Activated CD4-positive, alpha-beta T cell treated with anti-CD3 and anti-CD28 coated beads for 36 hours (primary cell): Measurements from ENCODE around the gene ARHGAP6. TPM values are rescaled to one million over a fixed set of nuclear protein-coding genes. Genes with fewer than 3 reads are reported as not detected.
"Not testable (repeated sequence)": the region's sequence is repeated elsewhere in the genome, so short reads cannot be mapped to it uniquely, and the experiment has no call there.

ENCODE experiments used
- ATAC-seq: fragments of 200-7000 bp; cut with Tn5 transposase; one replicate; pipeline ENCODE4 v1.10.0; 2021; ENCODE audit warnings: mild to moderate bottlenecking, moderate library complexity
- CTCF ChIA-PET: fragments of 350-600 bp; sonication (Branson Sonifier 250); formaldehyde crosslinking; loops from one replicate; lab custom pipeline; 2021; ENCODE audit warnings: antibody characterized with exemption; lab: Charles Lee
- POLR2A ChIA-PET: fragments of 350-600 bp; sonication (Branson Sonifier 250); formaldehyde crosslinking; loops from one replicate; lab custom pipeline; 2021; ENCODE audit warnings: antibody characterized with exemption, inconsistent platforms; lab: Charles Lee
- DNase-seq: peaks from one replicate; pipeline ENCODE4 v3.0.0-alpha.2; 2020
- H3K27ac Mint-ChIP-seq: one replicate; pipeline ENCODE4 v1.8.0; 2021; ENCODE audit warnings: mixed read lengths
- H3K27me3 Mint-ChIP-seq: one replicate; pipeline ENCODE4 v1.8.0; 2021; ENCODE audit warnings: mixed read lengths
- H3K36me3 Mint-ChIP-seq: one replicate; pipeline ENCODE4 v1.8.0; 2021; ENCODE audit warnings: low read depth, mixed read lengths
- H3K4me1 Mint-ChIP-seq: one replicate; pipeline ENCODE4 v1.8.0; 2021; ENCODE audit warnings: mixed read lengths
- H3K4me3 Mint-ChIP-seq: one replicate; pipeline ENCODE4 v1.8.0; 2021; ENCODE audit warnings: mild to moderate bottlenecking, moderate library complexity, mixed read lengths
- H3K9me3 Mint-ChIP-seq: one replicate; pipeline ENCODE4 v1.8.0; 2021; ENCODE audit warnings: low read depth, mixed read lengths
- intact Hi-C, 2 experiments: fragments of 100-400 bp; cut with DNase I in 1 of 2; cut with micrococcal nuclease in 1 of 2; formaldehyde crosslinking; loops; one replicate each; pipeline versions ENCODE4 v1.14.2 to v1.15.1; 2022 to 2024; cut with DNase I, micrococcal nuclease
- total RNA-seq, 2 experiments: library from RNA; stranded (reverse); gene quantifications; one replicate each; pipeline ENCODE4 v1.2.3, GENCODE V29; 2021

Gene ARHGAP6
- total RNA-seq, 2 experiments from 2014 or later: not detected

DNA sequence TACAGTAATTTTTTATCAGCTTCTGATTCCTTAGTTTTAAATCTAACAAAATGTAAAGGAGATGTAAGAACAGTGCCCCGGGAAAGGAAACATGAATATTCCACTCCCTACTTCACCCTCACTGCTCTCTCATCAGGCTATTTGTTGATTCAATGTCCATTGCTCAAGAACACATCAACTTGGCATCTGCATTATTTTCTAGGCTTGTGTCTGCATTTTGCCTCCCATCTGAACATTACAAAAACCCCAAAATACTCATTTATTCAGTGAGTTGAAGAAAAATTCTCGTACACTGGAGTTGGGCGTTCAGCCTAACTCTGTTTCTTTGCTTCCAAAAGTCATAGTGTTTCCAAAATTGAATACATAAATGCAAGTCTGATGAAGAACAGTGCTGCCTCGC lies 25.6 kb downstream of the ARHGAP6 start:
- DNase-seq: no peak
- ATAC-seq: no peak
- intact Hi-C loops: no loop called here
- Mint-ChIP-seq H3K27ac (no peak overlapping the region), H3K9me3 (no peaks in the 10 kb centered on the region), H3K27me3 (peaks cover 6% of the 10 kb centered on the region), H3K4me3 (no peak overlapping the region), H3K4me1 (no peaks in the 10 kb centered on the region), H3K36me3 (no peaks in the 10 kb centered on the region)
- CTCF ChIA-PET: no interaction called here
- POLR2A ChIA-PET: no interaction called here

DNA sequence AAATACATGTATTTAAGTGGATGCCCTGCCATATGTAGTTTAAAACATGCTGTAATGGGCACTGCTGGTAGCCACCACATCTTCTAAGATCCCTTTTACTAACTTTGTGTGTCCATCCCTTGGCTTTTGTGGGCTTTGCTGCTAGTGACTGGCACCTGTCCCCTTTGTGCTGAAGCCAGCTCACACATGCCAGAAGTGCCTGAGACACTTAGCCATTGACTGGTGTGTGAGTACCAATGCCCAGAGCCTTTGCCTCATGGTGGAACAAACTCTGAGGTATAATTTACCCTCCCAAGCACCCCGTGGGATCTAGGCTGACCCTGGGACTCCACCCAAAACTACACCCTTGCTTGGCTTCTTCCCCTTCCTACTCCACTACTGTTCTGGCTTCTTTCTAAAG lies 33.0 kb downstream of the ARHGAP6 start:
- no peaks in the 10 kb centered on the region for H3K4me1 Mint-ChIP-seq
- CTCF ChIA-PET: no interaction called here

DNA sequence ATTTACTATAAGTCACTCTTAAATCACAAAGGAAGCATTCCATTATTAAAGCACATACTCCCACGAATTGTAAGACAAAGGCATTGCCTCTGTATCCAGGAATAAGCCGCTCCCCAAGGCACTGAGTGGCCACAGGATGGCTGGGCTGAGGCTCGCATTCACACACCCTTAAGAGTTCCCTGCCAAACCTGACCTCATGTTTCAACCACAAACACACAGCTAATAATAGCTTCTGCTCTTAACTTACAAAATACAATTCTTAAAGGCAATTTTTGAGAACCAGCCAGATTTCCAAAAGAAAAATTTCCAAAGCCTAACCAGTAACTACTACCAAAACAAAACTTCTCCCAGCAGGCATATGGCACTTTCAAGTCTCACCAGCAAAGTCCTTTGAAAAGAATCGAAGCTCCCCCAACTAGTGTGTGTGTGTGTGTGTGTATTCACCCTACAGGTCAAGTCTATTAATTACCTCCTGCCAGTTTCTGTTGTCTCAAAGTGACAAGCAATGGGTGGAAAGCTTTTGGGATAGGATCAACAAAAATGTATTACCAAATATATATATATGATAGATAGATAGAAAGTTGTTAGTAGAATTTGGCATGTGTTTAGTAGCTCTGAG lies 36.0 kb downstream of the ARHGAP6 start:
- Mint-ChIP-seq H3K27ac (no peak overlapping the region), H3K4me3 (no peak overlapping the region), H3K9me3 (no peaks in the 10 kb centered on the region), H3K27me3 (peaks cover 12% of the 10 kb centered on the region), H3K36me3 (no peaks in the 10 kb centered on the region), H3K4me1 (no peaks in the 10 kb centered on the region)
- intact Hi-C loops: no loop called here
- CTCF ChIA-PET: no interaction called here
- ATAC-seq (no peak), DNase-seq (no peak)
- POLR2A ChIA-PET: no interaction called here

More for the DNA sequence above, 33.0 kb downstream of the ARHGAP6 start:
- no peak for ATAC-seq
- H3K4me3 Mint-ChIP-seq: no peak overlapping the region
- H3K9me3 Mint-ChIP-seq: no peaks in the 10 kb centered on the region
- no peaks in the 10 kb centered on the region for H3K36me3 Mint-ChIP-seq
- DNase-seq: no peak
- intact Hi-C loops: no loop called here
- H3K27me3 Mint-ChIP-seq: peaks cover 12% of the 10 kb centered on the region
- H3K27ac Mint-ChIP-seq: no peak overlapping the region
- POLR2A ChIA-PET: no interaction called here

DNA sequence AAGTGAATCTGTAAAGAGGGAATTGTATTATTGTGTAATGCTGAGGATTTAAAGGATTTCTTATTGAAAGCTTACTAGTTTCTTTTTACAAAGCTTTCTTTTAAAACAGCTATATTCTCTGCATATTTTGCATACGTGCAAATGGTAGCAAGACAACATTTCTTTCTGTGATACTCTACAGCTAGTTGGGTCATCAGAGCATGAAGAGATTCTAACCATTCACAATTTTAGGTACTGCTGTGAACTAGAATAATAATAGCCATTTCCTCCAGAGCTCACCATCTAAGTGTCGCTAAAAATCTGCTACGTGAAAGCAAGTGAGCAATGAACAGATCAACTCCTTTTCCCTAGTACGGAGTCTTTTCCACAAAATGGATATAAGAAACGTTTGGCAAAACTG lies 37.3 kb downstream of the ARHGAP6 start:
- Mint-ChIP-seq H3K36me3 (no peaks in the 10 kb centered on the region), H3K27me3 (peaks cover 10% of the 10 kb centered on the region), H3K4me3 (no peak overlapping the region), H3K27ac (no peak overlapping the region), H3K4me1 (no peaks in the 10 kb centered on the region), H3K9me3 (no peaks in the 10 kb centered on the region)
- ATAC-seq (no peak), DNase-seq (no peak)
- POLR2A ChIA-PET: no interaction called here
- intact Hi-C loops: no loop called here
- CTCF ChIA-PET: no interaction called here

DNA sequence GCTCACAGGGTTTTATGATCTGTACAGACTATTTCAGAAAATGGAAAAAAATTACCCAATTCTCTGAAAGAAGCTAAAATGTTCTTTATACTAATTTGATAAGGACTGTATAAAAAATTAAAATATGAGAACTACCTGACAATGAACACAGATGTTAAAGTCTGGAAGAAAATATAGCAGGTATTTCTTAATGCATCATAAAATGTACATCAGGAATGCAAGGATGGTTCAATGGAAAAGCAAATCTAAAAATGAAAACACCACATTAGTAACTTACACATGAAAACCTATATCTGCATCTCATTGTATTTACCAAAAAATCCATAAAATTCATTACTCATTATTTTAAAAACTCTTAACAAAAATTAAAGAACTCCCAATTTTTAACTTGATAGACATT lies 39.4 kb downstream of the ARHGAP6 start:
- ATAC-seq: no peak
- Mint-ChIP-seq H3K36me3 (no peaks in the 10 kb centered on the region), H3K27me3 (peaks cover 6% of the 10 kb centered on the region), H3K4me3 (no peak overlapping the region), H3K9me3 (no peaks in the 10 kb centered on the region), H3K4me1 (no peaks in the 10 kb centered on the region), H3K27ac (no peak overlapping the region)
- POLR2A ChIA-PET: no interaction called here
- no peak for DNase-seq
- CTCF ChIA-PET: no interaction called here
- intact Hi-C loops: no loop called here

DNA sequence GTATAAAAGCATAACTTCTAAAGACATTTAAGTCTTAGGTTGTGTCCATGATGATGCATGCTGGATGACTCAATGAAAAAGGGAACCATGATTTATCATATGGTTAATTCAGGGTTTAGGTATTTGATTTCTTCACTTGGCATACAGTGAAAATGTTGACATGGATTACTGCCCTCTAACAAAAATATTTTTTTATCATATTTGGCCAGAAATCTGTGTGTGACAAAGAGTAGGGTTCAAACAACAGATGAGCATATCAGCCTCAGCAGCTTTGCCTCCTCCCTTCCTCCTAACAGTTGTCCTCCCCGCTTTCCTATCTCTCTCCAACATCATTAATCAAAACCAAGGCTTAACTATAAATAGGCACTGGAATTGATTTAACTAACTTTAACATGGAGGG lies 46.3 kb downstream of the ARHGAP6 start:
- Mint-ChIP-seq H3K4me1 (no peaks in the 10 kb centered on the region), H3K27ac (no peak overlapping the region), H3K36me3 (no peaks in the 10 kb centered on the region), H3K27me3 (peaks cover 15% of the 10 kb centered on the region), H3K9me3 (no peaks in the 10 kb centered on the region), H3K4me3 (no peak overlapping the region)
- DNase-seq: no peak
- POLR2A ChIA-PET: no interaction called here
- CTCF ChIA-PET: no interaction called here
- ATAC-seq: no peak
- intact Hi-C loops: no loop called here

DNA sequence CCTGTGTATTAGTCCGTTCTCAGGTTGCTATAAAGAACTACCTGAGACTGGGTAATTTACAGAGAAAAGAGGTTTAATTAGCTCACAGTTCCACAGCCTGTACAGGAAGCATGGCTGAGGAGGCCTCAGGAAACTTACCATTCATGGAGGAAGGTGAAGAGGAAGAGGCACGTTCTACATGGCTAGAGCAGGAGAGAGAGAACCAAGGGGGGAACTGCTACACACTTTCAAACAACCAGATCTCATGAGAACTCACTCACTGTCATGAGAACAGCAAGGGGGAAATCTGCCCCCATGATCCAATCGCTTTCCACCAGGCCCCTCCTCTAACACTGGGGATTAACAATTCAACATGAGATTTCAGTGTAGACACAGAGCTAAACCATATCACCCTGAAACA lies 51.5 kb downstream of the ARHGAP6 start:
- H3K27ac Mint-ChIP-seq, H3K9me3 Mint-ChIP-seq, DNase-seq, POLR2A ChIA-PET, H3K36me3 Mint-ChIP-seq, CTCF ChIA-PET, H3K4me1 Mint-ChIP-seq, ATAC-seq, intact Hi-C loops, H3K4me3 Mint-ChIP-seq: not testable (repeated sequence)
- peaks cover 12% of the 10 kb centered on the region for H3K27me3 Mint-ChIP-seq

DNA sequence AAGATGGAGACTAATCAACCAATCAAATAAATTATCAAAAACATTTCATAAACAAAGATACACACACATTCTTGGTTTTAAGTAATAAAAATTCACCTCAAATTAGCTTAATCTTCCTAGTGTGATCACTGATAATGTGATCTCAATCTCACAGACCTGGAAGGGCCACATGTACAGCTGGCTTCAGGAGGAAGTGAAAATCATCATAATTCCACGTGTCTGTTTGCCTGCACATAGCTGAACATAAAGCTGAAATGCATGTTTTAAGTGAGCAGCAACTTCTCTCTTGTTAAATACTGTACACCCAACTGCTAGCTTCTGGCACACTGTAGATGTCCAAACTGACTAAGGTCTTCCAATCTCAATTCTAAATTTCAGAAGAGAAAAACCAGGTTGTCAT lies 53.8 kb downstream of the ARHGAP6 start:
- no peak for DNase-seq
- POLR2A ChIA-PET: no interaction called here
- Mint-ChIP-seq H3K27me3 (peaks cover 8% of the 10 kb centered on the region), H3K4me3 (no peak overlapping the region), H3K36me3 (no peaks in the 10 kb centered on the region), H3K9me3 (no peaks in the 10 kb centered on the region), H3K27ac (no peak overlapping the region), H3K4me1 (no peaks in the 10 kb centered on the region)
- no peak for ATAC-seq
- CTCF ChIA-PET: no interaction called here
- intact Hi-C loops: no loop called here

DNA sequence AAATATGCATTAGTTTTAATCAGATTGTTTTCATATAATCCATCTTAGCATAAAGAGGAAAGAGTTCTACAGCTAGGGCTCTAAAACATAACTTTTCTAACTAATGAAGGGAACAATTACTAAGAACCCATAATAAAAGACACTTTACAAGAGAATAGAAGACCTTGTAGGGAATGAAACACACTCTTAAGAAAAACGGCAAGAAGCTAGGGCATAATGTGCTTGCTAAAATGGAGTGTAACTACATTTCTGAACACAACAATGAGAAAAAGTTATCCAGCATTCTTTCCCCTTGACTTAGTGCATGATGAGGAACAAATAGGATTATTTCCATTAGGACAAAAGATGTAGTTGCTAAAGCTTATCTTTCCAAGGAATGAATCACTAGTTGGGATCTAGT lies 54.6 kb downstream of the ARHGAP6 start:
- DNase-seq (no peak), ATAC-seq (no peak)
- CTCF ChIA-PET: no interaction called here
- Mint-ChIP-seq H3K36me3 (no peaks in the 10 kb centered on the region), H3K4me1 (no peaks in the 10 kb centered on the region), H3K9me3 (no peaks in the 10 kb centered on the region), H3K27me3 (peaks cover 5% of the 10 kb centered on the region), H3K4me3 (no peak overlapping the region), H3K27ac (no peak overlapping the region)
- intact Hi-C loops: no loop called here
- POLR2A ChIA-PET: no interaction called here

DNA sequence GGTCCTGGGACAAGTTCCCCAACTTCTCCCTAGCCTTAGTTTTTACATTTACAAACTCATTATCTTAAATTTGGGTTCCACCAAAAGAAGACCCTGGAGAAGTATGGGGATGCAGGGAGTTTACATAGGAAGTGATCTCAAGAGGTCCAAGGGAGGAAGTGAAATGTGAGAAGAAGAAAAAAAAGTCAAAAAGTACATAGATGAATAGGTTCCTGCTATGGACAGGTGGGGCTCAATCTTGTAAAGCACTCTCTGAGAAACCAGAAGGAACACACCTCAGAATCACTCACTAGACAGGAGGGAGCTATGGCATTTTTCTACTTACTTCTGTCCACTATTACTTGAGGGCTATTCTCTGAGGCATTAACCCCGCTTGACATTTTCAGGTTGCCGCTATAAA lies 56.6 kb downstream of the ARHGAP6 start:
- Mint-ChIP-seq H3K27ac (no peak overlapping the region), H3K27me3 (peaks cover 2% of the 10 kb centered on the region), H3K9me3 (no peaks in the 10 kb centered on the region), H3K4me1 (no peaks in the 10 kb centered on the region), H3K4me3 (no peak overlapping the region), H3K36me3 (no peaks in the 10 kb centered on the region)
- ChIA-PET POLR2A (no interaction called here), CTCF (no interaction called here)
- DNase-seq (no peak), ATAC-seq (no peak)
- intact Hi-C loops: no loop called here

DNA sequence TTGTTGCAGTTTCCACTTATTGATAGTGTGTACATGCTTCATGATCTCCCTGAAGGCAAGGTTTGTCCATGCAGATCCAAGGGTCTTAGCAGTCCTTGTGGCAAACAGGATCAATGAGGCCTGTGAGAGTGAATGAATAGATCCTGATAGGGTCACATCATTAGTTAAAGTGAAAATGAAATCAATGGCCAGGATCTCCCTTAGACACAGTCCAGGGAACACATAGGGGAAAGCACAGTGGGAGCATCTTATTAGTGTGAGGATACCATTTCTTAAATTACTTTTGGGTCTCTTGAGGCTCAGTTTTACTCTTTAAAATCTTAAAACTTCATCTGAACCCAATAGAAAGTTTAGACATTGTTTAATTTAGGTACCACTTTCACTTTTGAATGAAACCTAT lies 59.3 kb downstream of the ARHGAP6 start:
- ChIA-PET CTCF (no interaction called here), POLR2A (no interaction called here)
- DNase-seq (no peak), ATAC-seq (no peak)
- Mint-ChIP-seq H3K36me3 (no peaks in the 10 kb centered on the region), H3K27ac (no peak overlapping the region), H3K9me3 (no peaks in the 10 kb centered on the region), H3K27me3 (peaks cover 2% of the 10 kb centered on the region), H3K4me1 (no peaks in the 10 kb centered on the region), H3K4me3 (no peak overlapping the region)
- intact Hi-C loops: no loop called here

DNA sequence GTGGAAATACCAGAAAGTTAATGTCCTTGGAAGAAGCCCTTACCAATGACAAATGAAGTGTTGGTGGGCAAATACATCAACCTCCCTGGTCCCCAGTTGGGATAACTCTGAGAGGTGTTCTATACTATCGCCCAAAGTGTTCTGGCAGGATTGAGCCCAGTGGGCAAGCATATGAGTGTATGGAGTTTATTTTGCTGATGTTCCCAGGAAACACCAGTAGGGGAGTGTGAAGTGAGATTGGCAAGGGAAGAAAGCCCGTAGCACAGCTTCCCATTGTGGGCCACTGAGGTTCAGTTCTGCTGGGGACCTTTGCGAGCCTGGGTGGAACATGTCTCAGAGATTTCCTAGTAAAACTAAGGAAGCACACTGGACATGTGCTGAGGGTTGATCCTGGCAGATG lies 65.1 kb downstream of the ARHGAP6 start:
- DNase-seq: no peak
- Mint-ChIP-seq H3K9me3 (no peaks in the 10 kb centered on the region), H3K27me3 (peaks cover 4% of the 10 kb centered on the region), H3K27ac (no peak overlapping the region), H3K36me3 (no peaks in the 10 kb centered on the region), H3K4me1 (no peaks in the 10 kb centered on the region), H3K4me3 (no peak overlapping the region)
- no peak for ATAC-seq
- intact Hi-C loops: no loop called here
- POLR2A ChIA-PET: no interaction called here
- CTCF ChIA-PET: no interaction called here

DNA sequence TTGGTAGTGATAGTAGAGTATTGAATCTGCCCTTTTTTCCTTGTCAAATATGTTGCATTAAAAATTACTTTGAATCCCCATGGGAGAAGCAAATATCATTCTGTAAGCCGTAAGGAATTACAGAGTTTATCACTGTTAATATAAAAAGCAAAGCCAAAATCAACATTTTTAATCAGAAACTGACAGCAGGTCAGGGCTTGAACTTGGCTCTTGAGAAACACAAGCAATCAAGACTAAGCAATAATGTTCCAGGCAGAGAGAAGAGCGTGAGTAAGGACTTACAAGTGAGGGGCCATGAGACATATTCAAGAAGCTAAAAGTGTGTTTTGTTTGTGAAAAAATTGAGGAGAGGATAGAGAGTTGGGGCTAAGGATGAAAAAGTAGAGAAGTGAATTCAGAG lies 68.2 kb downstream of the ARHGAP6 start:
- ChIA-PET CTCF (interaction anchor here (1.1 kb wide), 1 partner anchor 9 kb away, joined by 3 read pairs; no protein-coding TSS in a partner anchor), POLR2A (no interaction called here)
- intact Hi-C loops: no loop called here
- Mint-ChIP-seq H3K27me3 (peaks cover 4% of the 10 kb centered on the region), H3K4me1 (no peaks in the 10 kb centered on the region), H3K36me3 (no peaks in the 10 kb centered on the region), H3K9me3 (no peaks in the 10 kb centered on the region), H3K27ac (no peak overlapping the region), H3K4me3 (no peak overlapping the region)
- ATAC-seq (no peak), DNase-seq (no peak)
